AG04450 (cell line): Measurements from ENCODE around the gene STOML3. TPM values are rescaled to one million over a fixed set of nuclear protein-coding genes. Genes with fewer than 3 reads are reported as not detected.

Experiments
- CTCF ChIA-PET: fragments of 300-600, 350-600 bp; formaldehyde crosslinking; extraction: SDS; loops from one replicate; lab custom pipeline; 2022; ENCODE audit warnings: antibody characterized with exemption, inconsistent platforms; lab: Charles Lee
- POLR2A ChIA-PET: fragments of 350-600 bp; formaldehyde crosslinking; extraction: SDS; loops from one replicate; lab custom pipeline; 2021; ENCODE audit warnings: antibody characterized with exemption, inconsistent platforms; lab: Yijun Ruan, JAX
- DNase-seq: peaks from one replicate; pipeline ENCODE4 v3.0.0-alpha.2; 2011; ENCODE audit warnings: low read depth, low spot score
- H3K27ac ChIP-seq: one replicate; pipeline ENCODE4 v1.5.1; 2012; ENCODE audit warnings: low read depth, low read length, control low read depth
- H3K27me3 ChIP-seq: one replicate; pipeline ENCODE4 v1.6.0; 2012; ENCODE audit warnings: low read length; ENCODE audit not compliant: control insufficient read depth, insufficient read depth
- H3K4me3 ChIP-seq: 2 replicates; pipeline ENCODE4 v1.5.1; 2011; ENCODE audit warnings: mild to moderate bottlenecking, low read depth, low read length, control low read depth
- H3K9me3 ChIP-seq: 2 replicates; pipeline ENCODE4 v1.5.1; 2012; ENCODE audit warnings: low read length; ENCODE audit not compliant: control insufficient read depth, insufficient read depth
- polyA plus RNA-seq: library from polyadenylated mRNA; depleted of rRNA; stranded (reverse); fragments of >200 nt; gene quantifications from 2 replicates; pipeline ENCODE4 v1.2.3, GENCODE V29; 2011
- TF ChIP-seq, protein P1 (sequence below): IDR thresholded peaks from 2 replicates; pipeline ENCODE4 v1.5.1; 2011; ENCODE audit warnings: low read depth, low read length, control low read depth, inconsistent platforms

STOML3 gene
- polyA plus RNA-seq, 1 experiment = not detected

DNA sequence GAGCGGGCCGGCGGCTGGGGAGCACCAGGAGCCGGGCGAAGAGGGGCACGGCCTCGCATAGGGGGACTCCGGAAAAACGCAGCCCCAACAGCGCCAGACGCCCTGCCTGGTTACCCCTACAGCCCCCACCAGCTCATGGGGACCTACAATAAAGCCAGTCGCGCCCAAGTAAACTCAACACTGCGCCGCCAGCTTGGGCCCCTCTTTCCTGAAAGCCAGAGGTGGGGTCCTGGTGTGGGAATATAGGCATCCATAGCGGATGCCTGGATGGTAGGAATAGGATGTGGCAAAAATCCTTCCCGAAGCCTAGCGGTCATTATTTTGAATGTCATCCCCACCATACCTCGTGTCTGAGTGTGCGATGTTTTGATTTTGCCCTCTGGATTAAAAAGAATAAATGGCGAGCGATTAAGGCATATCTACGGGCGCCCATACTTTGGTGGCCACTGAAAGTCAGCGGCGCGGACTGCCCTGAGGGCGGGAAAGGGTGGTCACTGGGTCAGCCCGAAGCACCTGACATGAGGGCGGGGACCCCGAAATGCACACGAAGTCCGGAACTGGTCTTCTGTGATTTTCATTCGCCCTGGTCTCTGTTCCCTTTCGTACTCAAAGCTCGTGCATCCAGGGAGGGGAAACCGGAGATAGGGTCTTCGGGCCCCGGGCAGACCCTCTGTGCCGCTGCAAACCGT is 47.4 kb upstream of the STOML3 start, which contains the start of the genes NHLRC3 and PROSER1:
TSS of gene NHLRC3 (plus strand) at position 577 of the 689 bp plus-strand sequence. CDS start 184 bp downstream, outside the sequence.
TSS of gene PROSER1 (minus strand) at position 210 of the 689 bp plus-strand sequence. CDS start 847 bp downstream, outside the sequence.
- TF ChIP-seq, protein P1, sequence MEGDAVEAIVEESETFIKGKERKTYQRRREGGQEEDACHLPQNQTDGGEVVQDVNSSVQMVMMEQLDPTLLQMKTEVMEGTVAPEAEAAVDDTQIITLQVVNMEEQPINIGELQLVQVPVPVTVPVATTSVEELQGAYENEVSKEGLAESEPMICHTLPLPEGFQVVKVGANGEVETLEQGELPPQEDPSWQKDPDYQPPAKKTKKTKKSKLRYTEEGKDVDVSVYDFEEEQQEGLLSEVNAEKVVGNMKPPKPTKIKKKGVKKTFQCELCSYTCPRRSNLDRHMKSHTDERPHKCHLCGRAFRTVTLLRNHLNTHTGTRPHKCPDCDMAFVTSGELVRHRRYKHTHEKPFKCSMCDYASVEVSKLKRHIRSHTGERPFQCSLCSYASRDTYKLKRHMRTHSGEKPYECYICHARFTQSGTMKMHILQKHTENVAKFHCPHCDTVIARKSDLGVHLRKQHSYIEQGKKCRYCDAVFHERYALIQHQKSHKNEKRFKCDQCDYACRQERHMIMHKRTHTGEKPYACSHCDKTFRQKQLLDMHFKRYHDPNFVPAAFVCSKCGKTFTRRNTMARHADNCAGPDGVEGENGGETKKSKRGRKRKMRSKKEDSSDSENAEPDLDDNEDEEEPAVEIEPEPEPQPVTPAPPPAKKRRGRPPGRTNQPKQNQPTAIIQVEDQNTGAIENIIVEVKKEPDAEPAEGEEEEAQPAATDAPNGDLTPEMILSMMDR = no peak
- ChIA-PET CTCF (interaction anchor here (0.7 to 1.9 kb wide), 5 partner anchors 9 to 578 kb away, joined by 3 to 6 read pairs (median 4); no protein-coding TSS in a partner anchor), POLR2A (interaction anchor here (0.6 to 1.4 kb wide), 5 partner anchors 9 to 1587 kb away, joined by 3 to 4 read pairs (median 3); partner anchors contain the start of gene LHFPL6)
- no peaks in the 10 kb centered on the region for H3K9me3 ChIP-seq
- H3K4me3 ChIP-seq = peak within 1 kb of the TSS; percentile 94
- H3K27me3 ChIP-seq = no peaks in the 10 kb centered on the region
- peak within 1 kb of the TSS; percentile 84 for H3K27ac ChIP-seq
- DNase-seq = peak; percentile 76

DNA sequence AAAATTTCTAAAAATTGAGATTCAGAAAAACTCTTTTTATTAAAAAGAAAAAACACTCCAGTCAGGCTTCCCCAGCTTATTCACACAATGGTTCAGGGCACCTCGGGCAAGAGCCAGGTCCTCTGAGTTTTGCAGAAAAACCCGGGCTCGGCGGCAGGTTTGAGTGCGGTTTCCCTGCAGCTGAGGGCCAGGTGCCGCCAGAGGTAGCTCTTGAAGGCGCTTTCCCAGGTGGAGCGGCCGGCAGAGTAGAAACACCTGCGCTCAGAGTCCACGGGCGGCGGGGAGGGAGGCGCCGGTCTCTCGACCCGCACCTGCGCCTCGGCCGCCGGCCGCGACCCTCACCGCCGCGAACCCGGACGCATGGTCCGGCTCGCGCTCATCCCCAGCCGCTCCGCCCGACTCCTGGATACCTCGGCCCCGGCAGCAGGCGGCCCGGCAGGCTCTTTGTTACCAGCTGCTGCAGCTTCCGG is 46.8 kb upstream of the STOML3 start:
- H3K27me3 ChIP-seq = no peaks in the 10 kb centered on the region
- H3K27ac ChIP-seq = peak overlapping the region; percentile 84
- H3K9me3 ChIP-seq = no peaks in the 10 kb centered on the region
- TF ChIP-seq, protein P1 = no peak
- DNase-seq = no peak
- ChIA-PET CTCF (interaction anchor here (0.7 to 1.9 kb wide), 5 partner anchors 9 to 579 kb away, joined by 3 to 6 read pairs (median 4); no protein-coding TSS in a partner anchor), POLR2A (interaction anchor here (0.6 to 1.4 kb wide), 4 partner anchors 13 to 1588 kb away, joined by 3 read pairs; partner anchors contain the start of gene LHFPL6)
- H3K4me3 ChIP-seq = peak overlapping the region; percentile 94

- TF ChIP-seq, protein P1 = no peak
- H3K4me3 ChIP-seq = peak overlapping the region; percentile 94
- H3K9me3 ChIP-seq = no peaks in the 10 kb centered on the region
- POLR2A ChIA-PET = interaction anchor here (0.6 kb wide), 2 partner anchors 12 to 13 kb away, joined by 3 read pairs; no protein-coding TSS in a partner anchor
- CTCF ChIA-PET = interaction anchor here (0.9 to 1.9 kb wide), 2 partner anchors 576 to 580 kb away, joined by 3 to 6 read pairs; no protein-coding TSS in a partner anchor
- H3K27ac ChIP-seq = no peak overlapping the region
- H3K27me3 ChIP-seq = no peaks in the 10 kb centered on the region
- no peak for DNase-seq
These were observed 45.6 kb upstream of the STOML3 start for GRCh38 chr13:39036212-39036611.

GRCh38 chr13:39035799-39036198 is 45.2 kb upstream of the STOML3 start:
- H3K27ac ChIP-seq = no peak overlapping the region
- H3K27me3 ChIP-seq = no peaks in the 10 kb centered on the region
- no peaks in the 10 kb centered on the region for H3K9me3 ChIP-seq
- peak overlapping the region; percentile 94 for H3K4me3 ChIP-seq
- ChIA-PET POLR2A (interaction anchor here (0.6 kb wide), 1 partner anchor 12 kb away, joined by 3 read pairs; no protein-coding TSS in a partner anchor), CTCF (interaction anchor here (0.6 to 1.9 kb wide), 3 partner anchors 383 to 580 kb away, joined by 3 to 6 read pairs (median 4); no protein-coding TSS in a partner anchor)
- TF ChIP-seq, protein P1 = no peak
- DNase-seq = no peak
